Caki2 (cell line): ENCODE data around the gene HOXA1. TPM values are rescaled to one million over a fixed set of nuclear protein-coding genes. Genes with fewer than 3 reads are reported as not detected.

Experiments used
- DNase-seq: peaks from one replicate; pipeline ENCODE4 v3.0.0-alpha.2; 2015; ENCODE audit warnings: low read depth
- in situ Hi-C: cut with HindIII; loops from 2 replicates; pipeline ENCODE4 v1.10.0; 2016; ENCODE audit warnings: low sequenced_read_pairs, low pct_unique_long_range_greater_than_20kb, mixed read lengths
- total RNA-seq: library from RNA; depleted of rRNA; stranded (reverse); fragments of >200 nt; shearing (Covaris generic); gene quantifications from 2 replicates; pipeline ENCODE4 v1.2.3, GENCODE V29; 2014; ENCODE audit warnings: low replicate concordance

Gene HOXA1
- total RNA-seq, 1 experiment from 2014 or later: 3.9 TPM

DNA sequence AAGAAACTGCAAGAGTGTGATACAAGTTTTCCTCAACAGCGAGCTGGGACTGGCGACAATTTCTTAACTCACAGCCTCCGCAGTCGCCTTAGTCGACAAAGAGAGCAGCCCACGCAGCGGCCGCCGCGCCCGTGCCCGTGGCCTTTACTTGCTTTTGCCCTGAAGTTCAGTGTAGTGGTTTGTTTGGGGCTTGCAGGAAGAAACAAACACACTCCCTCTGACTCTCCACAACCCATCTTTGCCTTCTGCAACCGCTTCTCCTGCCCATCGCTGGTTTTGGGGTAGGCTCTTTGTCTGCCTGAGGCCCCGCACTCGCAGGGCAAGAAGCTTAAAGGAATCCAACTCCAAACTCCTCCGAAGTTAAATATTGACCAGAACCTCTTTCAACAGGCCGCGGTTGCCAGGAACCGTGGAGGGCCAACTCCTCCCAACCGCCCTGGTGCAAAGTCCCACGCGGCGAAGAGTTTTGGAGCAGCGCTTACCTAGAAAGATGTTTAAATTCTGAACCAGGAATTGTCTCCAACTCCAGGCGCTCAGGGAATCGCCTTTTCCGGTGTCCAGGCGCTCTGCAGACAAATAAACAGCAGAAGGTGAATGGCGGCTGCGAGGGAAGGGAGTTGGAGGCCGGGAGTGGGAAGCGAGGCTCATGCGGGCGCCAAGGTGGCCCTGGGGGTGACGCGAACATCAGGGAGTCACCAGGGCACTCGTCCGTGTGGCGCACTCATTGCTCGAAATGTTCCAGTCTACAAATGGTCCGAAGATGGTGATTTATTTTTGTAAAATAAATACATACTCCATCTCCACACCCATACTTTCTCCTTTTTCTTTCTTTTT lies 26.5 kb upstream of the HOXA1 start:
- in situ Hi-C loops: no loop called here
- peak; percentile 79 for DNase-seq

DNA sequence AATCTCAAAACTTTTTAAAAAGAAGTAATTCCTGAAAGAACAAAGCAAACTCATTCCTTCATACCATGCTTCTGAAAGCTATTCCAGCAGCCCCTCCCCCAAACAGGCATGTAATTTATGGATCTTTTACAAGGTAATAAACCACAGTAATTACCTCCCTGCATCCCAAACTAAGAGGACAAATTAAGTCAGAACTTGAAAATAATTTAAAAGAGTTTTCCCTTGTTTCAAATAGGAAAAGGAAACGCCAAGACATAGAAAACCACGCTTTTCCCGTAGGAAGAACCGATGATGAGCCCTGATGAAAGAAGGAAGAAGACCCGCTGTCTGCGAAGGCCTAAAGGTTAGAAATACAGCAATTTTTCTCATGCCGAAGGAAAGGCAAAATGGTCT lies 25.9 kb upstream of the HOXA1 start:
- in situ Hi-C loops: no loop called here
- no peak for DNase-seq

DNA sequence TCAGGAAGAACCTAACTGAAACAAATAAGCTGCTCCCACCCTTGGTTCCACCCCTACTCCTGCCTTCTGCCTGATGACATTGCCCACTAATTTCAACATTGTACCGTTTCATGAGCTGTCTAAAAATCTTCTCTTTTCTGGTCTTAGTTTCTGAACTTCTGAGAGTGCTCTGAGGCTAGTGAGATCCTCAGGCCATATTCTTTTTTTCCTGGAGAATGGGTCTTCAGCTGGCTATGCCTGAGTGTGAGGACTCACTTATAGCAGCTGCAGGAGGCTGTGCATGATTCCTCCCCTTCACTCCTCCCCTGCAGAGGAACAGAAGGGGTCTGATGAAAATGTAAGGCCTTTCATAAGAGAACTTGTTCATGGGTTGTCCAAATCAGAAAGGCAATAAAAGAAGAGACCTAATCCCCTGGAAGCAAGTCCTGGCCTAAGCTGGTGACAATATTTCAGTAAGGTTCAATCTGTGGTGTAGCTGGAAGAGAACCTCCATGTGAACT lies 23.7 kb upstream of the HOXA1 start:
- no peak for DNase-seq
- in situ Hi-C loops: no loop called here

DNA sequence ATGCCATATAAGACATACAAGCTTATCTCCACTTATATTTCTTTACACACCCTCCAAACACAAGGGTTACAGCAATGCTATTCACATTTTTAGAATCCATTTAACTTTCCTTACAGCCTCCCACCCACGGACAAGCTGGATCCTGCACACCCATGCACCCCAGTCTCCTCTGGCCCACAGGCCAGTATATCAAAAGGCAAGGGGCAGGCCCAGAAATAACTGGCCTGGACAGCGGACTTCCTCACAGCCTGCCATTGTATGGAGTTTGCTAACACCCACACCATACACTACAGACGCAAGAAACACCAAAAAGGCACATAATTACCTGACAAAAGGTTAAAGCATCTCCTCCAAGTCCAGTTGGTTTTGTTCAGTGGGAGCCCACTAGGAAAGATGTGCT lies 22.8 kb upstream of the HOXA1 start:
- in situ Hi-C loops: no loop called here
- DNase-seq: no peak

DNA sequence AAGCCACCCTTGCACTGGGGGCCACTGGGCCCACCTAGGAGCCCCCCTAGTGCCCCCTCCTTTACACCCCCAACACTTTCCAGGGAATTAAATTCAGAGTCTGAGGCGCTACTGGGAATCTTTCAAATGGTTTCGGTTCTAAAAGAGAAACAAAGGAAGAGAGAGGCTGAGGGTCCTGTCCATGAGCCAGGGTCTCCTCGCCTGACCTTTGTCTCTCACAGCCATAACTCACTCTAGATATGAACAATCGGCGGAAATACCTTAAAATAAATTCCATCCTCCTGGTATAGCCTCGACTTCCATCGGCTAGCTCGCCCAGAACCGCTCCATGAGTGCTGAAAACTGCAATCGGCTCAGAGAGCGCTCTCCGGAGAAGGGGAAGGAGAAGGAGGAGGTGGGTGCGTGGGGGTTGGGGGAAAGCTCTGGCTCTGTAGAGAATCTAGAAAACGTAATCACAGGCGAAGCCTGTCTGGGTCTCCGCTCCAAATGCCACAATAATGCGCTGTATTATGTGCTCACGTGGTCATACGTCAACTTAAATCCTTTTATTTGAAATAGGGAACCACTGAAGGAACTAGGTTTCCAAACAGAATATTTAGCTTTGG lies 22.2 kb upstream of the HOXA1 start:
- peak; percentile 80 for DNase-seq
- in situ Hi-C loops: no loop called here

DNA sequence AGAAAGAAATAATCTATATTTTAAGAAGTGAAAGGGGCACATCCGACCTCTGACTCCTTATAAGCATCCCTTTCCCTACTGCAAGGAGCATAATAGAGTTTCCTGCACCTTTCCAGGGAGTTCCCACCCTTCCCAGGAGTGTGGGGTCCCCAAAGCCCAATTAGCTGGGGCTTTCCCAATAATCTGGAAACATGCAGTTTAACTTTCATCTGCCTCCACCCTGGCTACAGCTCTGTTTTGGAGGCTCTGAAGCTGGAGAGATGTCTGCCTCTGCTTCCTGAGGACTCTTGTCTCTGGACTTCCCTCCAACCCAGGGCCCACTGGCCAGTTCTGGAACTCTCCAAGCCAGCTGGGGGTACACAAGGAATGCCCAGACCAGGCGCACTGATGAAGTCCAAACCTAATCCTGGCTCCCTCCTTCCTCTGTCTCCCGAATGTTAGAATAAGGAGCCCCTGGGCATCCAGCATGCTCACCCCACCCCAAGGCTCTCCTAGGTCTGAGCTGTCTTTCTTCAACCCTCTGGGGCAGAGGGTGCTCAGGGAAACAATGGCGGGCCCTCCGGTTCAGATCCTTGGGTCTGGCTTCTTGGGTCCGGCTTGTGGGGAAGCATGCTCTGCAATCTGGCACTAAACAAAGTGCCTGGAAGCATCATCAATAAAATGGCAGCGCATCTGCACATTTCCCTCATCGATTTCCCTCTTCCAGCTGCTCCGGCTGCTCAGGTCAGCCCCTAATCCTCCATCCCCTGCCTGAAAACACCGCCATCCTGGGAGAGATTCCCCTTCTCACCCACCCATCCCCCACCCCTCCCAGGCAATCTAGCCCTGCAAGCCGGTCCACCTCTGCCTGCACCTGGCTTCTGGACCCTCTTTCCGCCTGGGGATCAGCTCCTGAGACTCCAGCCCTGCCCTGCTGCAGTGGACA lies 21.4 kb upstream of the HOXA1 start:
- in situ Hi-C loops: no loop called here
- peak; percentile 62 for DNase-seq

DNA sequence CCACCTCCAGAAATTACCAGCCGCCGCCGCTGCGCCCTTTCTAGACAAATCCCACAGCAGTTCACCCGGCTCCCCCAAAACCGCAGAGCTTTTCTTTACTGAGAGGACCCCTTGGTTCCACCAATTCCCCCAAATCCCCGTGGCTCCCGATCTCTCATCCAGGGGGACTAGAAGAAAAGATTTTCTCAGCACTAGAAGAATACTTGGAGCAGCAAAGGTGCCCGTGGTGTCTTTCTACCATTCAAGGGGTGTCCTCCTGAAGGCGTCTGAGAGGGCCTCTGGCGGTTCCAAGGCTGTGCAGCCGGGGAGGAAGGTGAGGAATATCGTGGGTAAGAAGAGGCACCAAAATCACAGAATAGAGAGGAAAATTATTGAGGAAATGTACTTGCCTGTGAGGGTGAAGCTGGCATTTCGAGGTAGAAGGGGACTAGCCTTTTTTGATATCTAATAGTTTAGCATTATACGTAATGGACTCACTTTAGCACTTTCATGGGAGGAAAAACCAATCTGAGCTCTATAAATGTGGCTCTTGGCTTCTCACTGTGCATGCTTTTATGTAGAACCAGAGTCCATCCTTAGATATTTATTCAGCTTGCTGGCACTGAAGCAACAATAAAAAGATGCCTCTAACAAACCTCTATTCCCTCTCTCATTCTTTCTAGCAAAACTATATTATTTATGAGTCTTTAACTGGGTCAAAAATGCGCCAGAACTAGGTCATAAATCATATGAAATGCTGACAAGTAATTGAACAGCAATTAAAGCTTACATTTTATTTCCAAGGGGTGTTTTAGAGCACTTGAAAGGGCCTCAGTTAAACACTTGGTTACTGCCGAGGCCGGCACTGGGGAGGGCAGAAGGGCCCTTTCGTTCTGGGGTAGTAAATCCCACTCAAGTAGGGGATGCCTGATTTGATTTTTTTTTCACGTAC lies 20.5 kb upstream of the HOXA1 start:
- in situ Hi-C loops: no loop called here
- peak; percentile 62 for DNase-seq

DNA sequence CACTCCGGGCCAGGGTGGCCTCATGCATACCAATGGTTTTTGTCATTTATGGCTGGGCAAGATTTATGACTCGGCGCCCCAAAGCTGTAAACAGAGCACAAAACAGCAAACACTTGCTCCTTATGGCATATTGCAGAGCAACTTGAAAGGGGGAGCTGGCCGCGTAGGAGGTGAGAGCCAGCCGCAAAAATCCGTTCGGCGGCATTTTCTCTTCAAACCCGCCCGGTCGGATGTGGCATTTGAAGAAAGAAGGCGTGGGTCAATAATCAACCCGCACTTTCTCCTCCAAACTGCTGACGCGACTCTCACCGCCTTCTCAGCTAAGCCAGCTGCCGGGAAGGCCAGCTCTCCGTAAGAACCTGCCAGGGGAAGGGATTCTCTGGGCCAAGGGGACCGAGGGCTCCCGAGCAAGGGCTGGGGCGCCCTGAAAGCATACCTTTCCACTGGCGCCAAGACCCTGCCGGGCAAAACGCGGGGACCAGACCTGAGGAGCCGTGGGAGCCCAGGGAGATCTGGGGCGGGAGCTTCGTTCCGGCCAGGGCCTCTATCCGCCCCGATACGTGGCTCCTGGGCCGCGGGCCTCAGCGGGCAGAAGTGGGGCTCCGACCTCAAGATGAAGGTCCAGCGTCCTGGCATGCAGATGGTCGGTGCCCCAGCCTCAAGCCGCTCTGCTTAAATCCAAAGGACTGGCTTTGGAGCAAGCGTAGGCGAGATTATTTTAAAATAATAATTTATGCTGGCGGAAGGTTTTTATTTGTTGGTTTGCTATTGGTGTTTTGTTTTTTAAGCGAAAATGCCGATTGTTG lies 19.6 kb upstream of the HOXA1 start:
- in situ Hi-C loops: no loop called here
- DNase-seq: peak; percentile 94

DNA sequence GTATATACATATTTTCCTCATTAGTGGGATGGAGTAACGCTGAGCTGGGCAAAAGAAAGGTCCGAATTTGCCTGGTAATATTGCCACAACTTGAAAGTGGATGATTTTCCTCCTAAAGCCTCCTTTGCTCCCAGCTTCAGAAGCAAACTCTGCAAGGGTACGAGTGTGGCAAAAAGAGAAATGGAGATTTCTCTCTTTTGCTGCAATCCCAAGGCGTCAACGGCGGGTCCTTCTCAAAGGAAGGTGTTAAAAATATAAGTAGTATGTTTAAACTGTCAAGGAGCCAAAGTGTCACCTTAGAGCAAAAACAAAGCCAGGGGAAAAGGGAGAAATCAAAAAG lies 19.1 kb upstream of the HOXA1 start:
- in situ Hi-C loops: no loop called here
- DNase-seq: no peak

DNA sequence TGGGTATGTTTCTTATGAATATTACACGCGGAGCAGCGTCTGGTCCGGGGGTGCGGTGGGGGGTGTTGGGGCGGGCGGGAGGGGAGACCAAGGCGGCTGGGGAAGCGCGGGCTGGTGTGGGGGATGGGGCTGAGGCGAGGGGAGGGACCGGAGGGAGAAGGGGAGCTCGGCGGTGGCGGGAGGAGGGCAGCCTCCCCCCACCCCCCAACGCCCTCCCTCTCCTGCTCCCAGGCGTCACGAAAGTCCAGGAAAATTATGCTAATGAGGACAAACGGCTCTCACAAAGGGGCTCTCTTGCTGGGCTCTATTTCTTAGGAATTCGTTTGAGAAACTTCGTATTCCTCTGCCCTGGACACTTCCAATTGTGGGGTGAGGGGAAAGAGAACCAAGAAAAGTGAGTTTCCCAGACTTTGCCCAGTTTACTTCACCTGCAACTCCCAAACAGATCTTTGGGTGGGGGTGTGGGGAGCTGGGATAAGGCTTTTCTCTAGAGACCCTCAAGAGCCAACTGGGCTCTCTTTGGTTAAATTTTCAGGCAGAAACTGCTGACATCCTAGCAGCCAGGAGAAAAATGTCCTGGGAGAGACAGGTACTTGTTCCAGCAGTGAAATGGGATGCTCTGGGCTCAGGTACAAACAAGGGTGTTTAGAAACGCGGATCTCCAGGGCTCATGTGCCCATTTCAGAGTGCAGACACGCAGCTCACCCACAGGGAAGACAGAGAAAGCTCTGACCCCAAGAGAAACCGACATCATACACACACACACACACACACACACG lies 18.4 kb upstream of the HOXA1 start:
- in situ Hi-C loops: no loop called here
- DNase-seq: peak; percentile 91

DNA sequence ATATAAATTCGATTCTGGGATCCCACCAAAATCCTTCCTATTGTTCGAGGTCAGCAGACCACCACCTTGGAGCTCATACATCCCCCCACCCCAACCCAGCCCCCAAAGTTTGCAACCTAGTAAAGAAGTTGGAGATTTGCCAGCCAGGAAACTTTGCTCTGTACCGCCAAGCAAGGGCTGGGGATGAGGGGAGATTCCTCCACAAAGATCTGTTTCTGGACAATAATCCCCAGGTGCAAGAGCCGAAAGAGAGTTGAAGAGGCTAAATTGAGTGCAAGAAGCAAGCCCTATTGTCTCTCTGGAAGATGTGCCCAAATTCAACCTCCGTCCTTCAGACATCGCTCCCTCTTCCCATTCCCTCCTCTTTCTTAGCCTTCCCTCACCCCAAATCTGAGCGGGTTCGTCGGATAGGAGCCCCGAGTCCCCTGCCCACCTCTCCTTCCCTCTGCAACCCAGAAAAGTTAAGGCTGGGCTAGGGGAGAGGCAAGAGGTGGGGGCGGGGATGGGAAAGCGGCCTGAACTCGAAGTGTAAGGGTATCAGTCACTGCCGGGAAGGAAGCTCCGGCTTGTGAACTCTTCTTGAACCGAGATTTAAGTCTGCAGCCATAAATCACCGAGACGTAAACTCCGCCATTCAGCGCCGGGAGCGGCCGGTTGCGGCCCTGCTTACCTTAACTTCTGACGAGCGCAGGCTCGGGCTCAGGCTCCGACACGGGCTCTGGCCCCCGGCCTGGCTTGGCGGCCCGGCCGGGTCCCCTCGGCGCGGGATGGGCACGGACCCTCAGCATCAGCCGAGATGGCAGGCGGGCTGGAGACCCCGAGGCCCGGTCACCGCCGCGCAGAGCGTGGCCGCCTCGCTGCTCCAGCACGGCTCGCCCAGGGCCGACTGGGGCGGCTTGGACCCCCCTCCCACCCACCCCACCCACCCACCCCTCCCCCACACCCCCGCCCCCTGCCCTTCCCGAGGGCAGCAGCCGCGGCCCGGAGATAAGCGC lies 17.5 kb upstream of the HOXA1 start:
- in situ Hi-C loops: no loop called here
- peak; percentile 87 for DNase-seq

DNA sequence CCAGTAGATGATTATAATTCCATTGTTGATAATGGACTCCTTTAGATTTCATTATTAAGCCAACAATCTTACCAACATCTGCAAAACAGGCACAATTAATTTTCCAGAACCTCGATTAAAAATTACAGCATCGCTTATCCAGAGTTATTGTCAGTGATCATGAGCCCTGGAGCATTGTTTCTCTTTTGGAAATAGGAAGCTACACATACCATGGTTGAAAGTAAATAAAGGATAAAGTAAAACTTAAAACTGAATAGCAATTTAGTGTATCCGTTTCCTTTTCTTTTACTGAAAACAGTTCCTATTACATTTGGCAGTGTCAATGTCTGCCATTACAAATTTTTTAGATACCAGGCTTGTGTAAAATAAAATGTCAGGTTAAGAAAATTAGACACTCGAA lies 16.6 kb upstream of the HOXA1 start:
- peak; percentile 22 for DNase-seq
- in situ Hi-C loops: no loop called here

DNA sequence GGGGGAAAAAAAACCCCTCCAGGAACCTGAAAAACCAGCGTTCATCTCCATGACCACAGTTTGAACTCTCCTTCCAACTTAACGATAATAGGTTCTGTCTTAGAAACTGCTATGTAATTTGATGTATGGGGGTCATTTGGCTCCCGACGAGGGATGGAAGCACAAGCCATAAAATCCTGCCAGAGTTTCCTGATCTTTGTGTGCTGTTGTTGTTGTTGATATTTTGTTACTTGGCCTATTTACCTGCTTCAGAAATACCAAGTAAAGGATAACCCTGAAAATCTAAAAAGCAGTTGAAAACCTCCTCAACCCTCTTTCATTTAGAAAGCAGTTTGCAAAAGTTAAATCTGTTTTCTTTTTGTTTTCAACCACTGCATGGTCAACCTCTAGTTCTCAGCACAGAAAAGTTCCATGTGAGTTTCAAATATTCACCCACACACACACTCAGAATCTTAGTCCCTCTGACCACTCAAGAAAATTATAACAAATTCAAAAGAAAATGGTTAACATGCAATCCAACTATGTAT lies 16.0 kb upstream of the HOXA1 start:
- in situ Hi-C loops: no loop called here

DNA sequence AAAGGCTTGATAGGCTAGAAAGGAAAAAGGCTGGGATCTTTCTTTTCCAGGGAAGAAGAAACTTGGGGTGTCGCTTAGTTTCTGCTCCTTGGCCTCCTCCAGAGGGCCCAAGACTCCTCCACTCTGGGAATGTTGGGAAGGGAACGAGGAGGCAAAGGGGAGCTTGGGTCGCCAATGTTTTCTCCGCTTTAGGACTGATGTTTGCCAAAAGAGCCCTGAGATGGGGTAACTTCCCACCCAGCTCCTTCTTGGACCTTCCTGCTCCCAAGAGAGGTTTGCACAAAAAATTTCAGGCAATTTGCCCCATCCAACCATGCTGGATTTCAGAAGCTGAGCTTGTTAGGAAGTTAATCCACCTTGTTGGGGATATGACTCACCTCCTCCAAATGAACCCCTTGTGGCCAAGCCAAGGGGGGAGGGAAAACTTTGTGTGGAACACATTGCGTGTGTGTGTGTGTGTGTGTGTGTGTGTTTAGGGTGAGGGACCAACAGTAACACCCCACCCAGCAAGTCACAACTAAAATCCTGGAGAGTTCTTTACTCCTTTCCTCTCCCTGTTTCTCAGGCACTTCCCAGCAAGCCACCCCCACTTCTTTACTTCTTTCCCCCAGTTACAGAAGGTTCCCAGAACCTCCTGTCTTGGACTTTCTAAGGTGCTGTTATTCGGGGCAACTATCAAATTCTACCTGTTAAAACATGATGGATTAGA lies 15.4 kb upstream of the HOXA1 start:
- in situ Hi-C loops: no loop called here
- peak; percentile 72 for DNase-seq

More for the DNA sequence above, 16.0 kb upstream of the HOXA1 start:
- DNase-seq: peak; percentile 68
